GM18909 (cell line): ENCODE results near the gene CCR7.
"Not testable (repeated sequence)": the region's sequence is repeated elsewhere in the genome, so short reads cannot be mapped to it uniquely, and the experiment has no call there.

ENCODE experiments used
- ATAC-seq: cut with Tn5 transposase; IDR thresholded peaks from one replicate; pipeline ENCODE4 v1.9.1; 2021; ENCODE audit warnings: mild to moderate bottlenecking; ENCODE audit not compliant: unreplicated experiment, poor library complexity

Gene CCR7

GRCh38 chr17:40597556-40598300 lies 32.5 kb upstream of the CCR7 start:
- no peak for ATAC-seq

- no peak for ATAC-seq
Observed at GRCh38 chr17:40597156-40597555, 31.9 kb upstream of the CCR7 start.

GRCh38 chr17:40596261-40596919 lies 31.1 kb upstream of the CCR7 start:
- ATAC-seq, result no peak

- no peak for ATAC-seq
Observed at GRCh38 chr17:40590742-40591141, 25.5 kb upstream of the CCR7 start.

- no peak for ATAC-seq
Observed at GRCh38 chr17:40588552-40588951, 23.3 kb upstream of the CCR7 start.

GRCh38 chr17:40586264-40586663 lies 21.0 kb upstream of the CCR7 start:
- ATAC-seq, result not testable (repeated sequence)

GRCh38 chr17:40584950-40585349 lies 19.7 kb upstream of the CCR7 start:
- ATAC-seq, result not testable (repeated sequence)

GRCh38 chr17:40582328-40582901 lies 17.1 kb upstream of the CCR7 start:
- ATAC-seq, result peak; percentile 88

GRCh38 chr17:40580140-40580539 lies 14.9 kb upstream of the CCR7 start:
- ATAC-seq, result no peak

GRCh38 chr17:40579471-40579870 lies 14.2 kb upstream of the CCR7 start:
- no peak for ATAC-seq

- ATAC-seq, result peak; percentile 54
Observed at GRCh38 chr17:40577611-40578065, 12.4 kb upstream of the CCR7 start.

- ATAC-seq, result no peak
Observed at GRCh38 chr17:40576113-40576740, 11.0 kb upstream of the CCR7 start.

- no peak for ATAC-seq
Observed at GRCh38 chr17:40574292-40574691, 9.0 kb upstream of the CCR7 start.

- ATAC-seq, result not testable (repeated sequence)
Observed at GRCh38 chr17:40572245-40572993, 7.1 kb upstream of the CCR7 start.

- no peak for ATAC-seq
Observed at GRCh38 chr17:40568074-40568836, 3.0 kb upstream of the CCR7 start.

- ATAC-seq, result no peak
Observed at GRCh38 chr17:40567377-40567776, 2.1 kb upstream of the CCR7 start.

GRCh38 chr17:40565769-40566409 lies 617 bp upstream of the CCR7 start:
- ATAC-seq, result no peak

GRCh38 chr17:40564195-40564882 lies 933 bp downstream of the CCR7 start:
- no peak for ATAC-seq
